Prostate gland (tissue), 2 donors: Measurements from ENCODE around the gene ELOVL2.

ENCODE experiments used
- POLR2A ChIP-seq: fragments of 450-650 bp; IDR thresholded peaks from one replicate; pipeline ENCODE4 v1.6.1; 2016; ENCODE audit warnings: antibody characterized with exemption, mild to moderate bottlenecking
- TF ChIP-seq, protein P1 (sequence below), 4 experiments: fragments of 200-600 bp in 2 of 4; fragments of 450-650 bp in 2 of 4; sonication (generic) in 2 of 4; IDR thresholded peaks; 1 replicate in 3 of 4; 2 replicates in 1 of 4; pipeline ENCODE4 v1.5.1; 2016 to 2019; ENCODE audit warnings: antibody characterized with exemption in 4 of 4, mild to moderate bottlenecking in 2 of 4, moderate library complexity in 2 of 4

DNA sequence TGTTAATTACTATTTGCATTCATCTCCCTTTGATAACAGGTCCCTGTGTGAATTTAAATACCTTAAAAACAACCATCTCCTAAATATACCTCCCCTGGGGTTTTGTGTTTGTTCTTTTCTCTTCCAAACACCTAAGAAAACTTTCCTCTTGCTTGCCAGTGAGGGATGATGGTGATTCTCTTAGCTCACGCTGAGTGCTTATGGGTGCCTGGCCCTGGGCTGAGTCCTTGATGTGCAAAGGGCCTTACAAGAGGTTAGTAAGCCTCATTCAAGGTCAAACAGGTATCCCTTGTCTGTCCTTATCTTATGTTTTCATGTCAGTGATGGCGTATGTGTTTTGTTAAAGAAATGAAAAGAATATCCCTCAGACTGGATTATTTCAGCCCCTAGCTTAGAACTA lies 81.0 kb downstream of the ELOVL2 start:
- TF ChIP-seq, protein P1, sequence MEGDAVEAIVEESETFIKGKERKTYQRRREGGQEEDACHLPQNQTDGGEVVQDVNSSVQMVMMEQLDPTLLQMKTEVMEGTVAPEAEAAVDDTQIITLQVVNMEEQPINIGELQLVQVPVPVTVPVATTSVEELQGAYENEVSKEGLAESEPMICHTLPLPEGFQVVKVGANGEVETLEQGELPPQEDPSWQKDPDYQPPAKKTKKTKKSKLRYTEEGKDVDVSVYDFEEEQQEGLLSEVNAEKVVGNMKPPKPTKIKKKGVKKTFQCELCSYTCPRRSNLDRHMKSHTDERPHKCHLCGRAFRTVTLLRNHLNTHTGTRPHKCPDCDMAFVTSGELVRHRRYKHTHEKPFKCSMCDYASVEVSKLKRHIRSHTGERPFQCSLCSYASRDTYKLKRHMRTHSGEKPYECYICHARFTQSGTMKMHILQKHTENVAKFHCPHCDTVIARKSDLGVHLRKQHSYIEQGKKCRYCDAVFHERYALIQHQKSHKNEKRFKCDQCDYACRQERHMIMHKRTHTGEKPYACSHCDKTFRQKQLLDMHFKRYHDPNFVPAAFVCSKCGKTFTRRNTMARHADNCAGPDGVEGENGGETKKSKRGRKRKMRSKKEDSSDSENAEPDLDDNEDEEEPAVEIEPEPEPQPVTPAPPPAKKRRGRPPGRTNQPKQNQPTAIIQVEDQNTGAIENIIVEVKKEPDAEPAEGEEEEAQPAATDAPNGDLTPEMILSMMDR (IDR thresholded peaks at IDR 0.05) = no peak
- TF ChIP-seq POLR2A = no peak
